OCI-LY7 (cell line): Measurements from ENCODE around the gene MEGF8. TPM values are rescaled to one million over a fixed set of nuclear protein-coding genes. Genes with fewer than 3 reads are reported as not detected.

Source experiments
- BruUV-seq: library from RNA; stranded (reverse); fragments of 400-500 nt; replicated peaks from 2 replicates; lab custom pipeline; 2021; lab: Mats Ljungman, UMichigan
- CTCF ChIA-PET: fragments of 300-600 bp; sonication (Branson Sonifier 250); formaldehyde crosslinking; loops from one replicate; lab custom pipeline; 2022; ENCODE audit warnings: antibody characterized with exemption; ENCODE audit not compliant: unreplicated experiment; lab: Charles Lee
- POLR2A ChIA-PET: fragments of 300-600 bp; sonication (Branson Sonifier 250); formaldehyde crosslinking; loops from one replicate; lab custom pipeline; 2022; ENCODE audit warnings: antibody characterized with exemption; lab: Charles Lee
- DNase-seq: peaks from one replicate; pipeline ENCODE4 v3.0.0-alpha.2; 2015; ENCODE audit warnings: low spot score
- H2AFZ ChIP-seq: fragments of 200-600 bp; sonication (generic), shearing (Covaris generic); 2 replicates; pipeline ENCODE4 v1.6.1; 2014; ENCODE audit warnings: mild to moderate bottlenecking, antibody characterized with exemption, low read length, moderate library complexity
- H3K27ac ChIP-seq: fragments of 200-600 bp; sonication (generic); 2 replicates; pipeline ENCODE4 v1.5.1; 2014; ENCODE audit warnings: mixed run types, low read depth, mild to moderate bottlenecking, moderate library complexity, low read length, inconsistent platforms; ENCODE audit not compliant: poor library complexity, severe bottlenecking
- H3K36me3 ChIP-seq: fragments of 200-600 bp; sonication (generic); 2 replicates; pipeline ENCODE4 v1.6.1; 2014; ENCODE audit warnings: mild to moderate bottlenecking, antibody characterized with exemption, low read length, moderate library complexity, mixed read lengths; ENCODE audit not compliant: insufficient read depth
- H3K4me1 ChIP-seq: fragments of 200-600 bp; sonication (generic); 2 replicates; pipeline ENCODE4 v1.5.1; 2014; ENCODE audit warnings: mild to moderate bottlenecking, low read length; ENCODE audit not compliant: insufficient read depth, poor library complexity, severe bottlenecking
- H3K4me2 ChIP-seq: fragments of 200-600 bp; sonication (generic); 2 replicates; pipeline ENCODE4 v1.6.1; 2014; ENCODE audit warnings: mild to moderate bottlenecking, low read length
- H3K4me3 ChIP-seq: fragments of 200-600 bp; sonication (generic); 2 replicates; pipeline ENCODE4 v1.5.1; 2014; ENCODE audit warnings: mild to moderate bottlenecking, low read depth, low read length; ENCODE audit not compliant: poor library complexity, severe bottlenecking
- H3K79me2 ChIP-seq: fragments of 200-600 bp; sonication (generic); 2 replicates; pipeline ENCODE4 v1.6.1; 2016; ENCODE audit warnings: low read depth, mild to moderate bottlenecking, low read length, moderate library complexity, mixed read lengths; ENCODE audit not compliant: insufficient read depth
- H3K9me2 ChIP-seq: fragments of 200-600 bp; sonication (generic); 2 replicates; pipeline ENCODE4 v1.6.1; 2016; ENCODE audit warnings: mild to moderate bottlenecking, low read length, mixed read lengths; ENCODE audit not compliant: insufficient read depth
- H3K9me3 ChIP-seq: fragments of 200-600 bp; sonication (generic); 2 replicates; pipeline ENCODE4 v1.6.1; 2014; ENCODE audit warnings: mild to moderate bottlenecking, mixed run types, low read length, mixed read lengths
- H4K20me1 ChIP-seq: fragments of 200-600 bp; sonication (generic); 2 replicates; pipeline ENCODE4 v1.6.1; 2014; ENCODE audit warnings: mild to moderate bottlenecking, antibody characterized with exemption, low read length, moderate library complexity, mixed read lengths; ENCODE audit not compliant: insufficient read depth
- CTCF ChIP-seq: fragments of 200-600 bp; sonication (generic); conservative IDR thresholded peaks from 2 replicates; pipeline ENCODE4 v1.5.1; 2014; ENCODE audit warnings: mild to moderate bottlenecking, antibody characterized with exemption, low read length, moderate library complexity, mixed read lengths
- EZH2phosphoT487 ChIP-seq: fragments of 200-600 bp; sonication (generic); IDR thresholded peaks from 2 replicates; pipeline ENCODE4 v1.6.1; 2018; ENCODE audit warnings: low read depth, borderline replicate concordance, mild to moderate bottlenecking, mixed run types, antibody characterized with exemption, low read length, moderate library complexity, mixed read lengths
- intact Hi-C: fragments of 100-400 bp; cut with micrococcal nuclease; formaldehyde crosslinking; loops from one replicate; pipeline ENCODE4 v1.10.0; 2022; ENCODE audit not compliant: unreplicated experiment
- total RNA-seq, 2 experiments: library from RNA; depleted of rRNA in 1 of 2; stranded (reverse); fragments of >200 nt in 1 of 2; shearing (Covaris generic) in 1 of 2; gene quantifications; 2 replicates each; pipeline ENCODE4 v1.2.3, GENCODE V29; 2014 to 2022

Gene MEGF8
- total RNA-seq, 2 experiments from 2014 or later, result 10.5 to 14.7 TPM

- no TSS peak for BruUV-seq
- H3K79me2 ChIP-seq, result no peaks in the 10 kb centered on the region
- CTCF ChIA-PET, result no interaction called here
- H3K4me3 ChIP-seq, result no peak overlapping the region
- H3K36me3 ChIP-seq, result no peaks in the 10 kb centered on the region
- no peaks in the 10 kb centered on the region for H3K9me3 ChIP-seq
- H2AFZ ChIP-seq, result no peak overlapping the region
- peaks cover 14% of the 10 kb centered on the region for H3K4me1 ChIP-seq
- H4K20me1 ChIP-seq, result no peaks in the 10 kb centered on the region
- no peak overlapping the region for H3K4me2 ChIP-seq
- TF ChIP-seq EZH2phosphoT487, result no peak
- TF ChIP-seq CTCF, result no peak
- intact Hi-C loops, result no loop called here
- DNase-seq, result no peak
- H3K27ac ChIP-seq, result no peak overlapping the region
- POLR2A ChIA-PET, result no interaction called here
- no peaks in the 10 kb centered on the region for H3K9me2 ChIP-seq
Observed at GRCh38 chr19:42392165-42392564, 66.7 kb downstream of the MEGF8 start.

DNA sequence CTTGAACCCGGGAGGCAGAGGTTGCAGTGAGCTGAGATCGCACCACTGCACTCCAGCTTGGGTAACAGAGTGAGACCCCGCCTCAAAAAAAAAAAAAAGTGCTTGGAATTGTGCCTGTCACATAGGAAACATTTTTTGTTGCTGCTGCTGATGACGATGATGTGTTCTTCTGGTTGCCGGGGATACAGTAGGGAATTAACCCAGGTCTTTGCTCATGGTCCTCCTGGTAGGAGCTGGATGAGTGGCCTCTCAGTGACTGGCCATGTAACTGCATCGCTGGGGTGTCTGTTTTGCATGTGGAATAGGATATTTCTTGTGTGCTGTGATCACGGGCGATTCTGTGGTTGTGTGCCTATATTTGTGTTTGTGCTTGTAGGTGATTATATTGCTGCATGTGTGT, 69.3 kb downstream of the MEGF8 start:
- intact Hi-C loops, result no loop called here
- Histone ChIP-seq H3K27ac (no peak overlapping the region), H3K79me2 (no peaks in the 10 kb centered on the region), H3K36me3 (no peaks in the 10 kb centered on the region), H3K9me3 (no peaks in the 10 kb centered on the region), H3K9me2 (no peaks in the 10 kb centered on the region), H4K20me1 (no peaks in the 10 kb centered on the region), H2AFZ (no peak overlapping the region), H3K4me1 (peaks cover 15% of the 10 kb centered on the region), H3K4me2 (no peak overlapping the region), H3K4me3 (no peak overlapping the region)
- ChIA-PET POLR2A (no interaction called here), CTCF (no interaction called here)
- no peak for DNase-seq
- TF ChIP-seq EZH2phosphoT487, result no peak
- no peak for TF ChIP-seq CTCF
- no TSS peak for BruUV-seq

DNA sequence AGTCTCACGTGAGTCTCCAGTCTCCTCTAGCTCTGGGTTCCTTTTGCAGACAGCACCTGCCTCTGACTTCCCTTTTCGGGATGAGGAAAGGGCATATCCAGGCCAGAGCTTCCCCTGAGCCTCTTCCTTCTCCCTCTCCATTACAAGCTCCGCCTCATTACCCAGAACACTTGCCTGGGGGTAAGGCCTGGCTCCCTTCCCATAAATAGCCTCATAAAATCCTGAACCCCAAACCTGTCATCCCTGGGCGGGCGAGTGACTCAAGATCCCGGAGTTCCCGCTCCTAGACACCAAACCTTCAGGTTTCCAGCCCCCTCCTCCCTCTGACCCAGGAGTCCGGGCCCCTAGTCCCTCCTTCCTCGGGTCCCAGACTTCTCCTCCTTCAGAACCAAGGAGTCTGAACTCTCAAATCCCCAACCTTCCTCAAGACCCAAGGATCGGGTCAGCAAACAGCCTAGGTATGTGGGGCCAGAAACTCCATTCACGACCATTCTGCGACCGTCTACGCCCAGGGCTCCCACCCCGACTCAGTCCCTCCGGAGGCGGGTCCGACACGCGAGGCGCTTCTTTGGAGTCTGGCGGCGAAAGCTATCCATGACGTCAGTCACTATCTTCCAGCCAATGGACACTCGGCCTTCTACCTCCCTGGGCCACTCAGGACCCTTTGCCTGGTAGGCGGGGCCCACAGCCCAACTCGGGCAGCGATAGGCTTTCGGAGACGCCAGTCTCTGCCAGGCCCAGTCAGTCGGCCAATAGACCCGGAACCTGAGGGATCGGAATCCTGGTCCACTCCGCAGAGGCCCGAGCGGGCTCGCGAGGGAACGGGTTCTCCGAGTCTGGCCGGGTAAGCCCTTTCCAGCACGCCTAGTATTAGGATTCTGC, 71.2 kb downstream of the MEGF8 start:
- H3K4me3 ChIP-seq, result peak overlapping the region; percentile 75
- H2AFZ ChIP-seq, result peak overlapping the region; percentile 80
- H3K4me1 ChIP-seq, result peaks cover 15% of the 10 kb centered on the region
- no peaks in the 10 kb centered on the region for H3K36me3 ChIP-seq
- no peaks in the 10 kb centered on the region for H3K9me3 ChIP-seq
- H4K20me1 ChIP-seq, result no peaks in the 10 kb centered on the region
- DNase-seq, result peak; percentile 98
- no peaks in the 10 kb centered on the region for H3K9me2 ChIP-seq
- ChIA-PET CTCF (no interaction called here), POLR2A (interaction anchor here (0.5 to 1.6 kb wide), 3 partner anchors 10 to 837 kb away, joined by 3 to 5 read pairs (median 3); no protein-coding TSS in a partner anchor)
- no peaks in the 10 kb centered on the region for H3K79me2 ChIP-seq
- H3K4me2 ChIP-seq, result peak overlapping the region; percentile 99
- peak overlapping the region; percentile 3 for H3K27ac ChIP-seq
- TF ChIP-seq CTCF, result no peak
- no peak for TF ChIP-seq EZH2phosphoT487
- intact Hi-C loops, result no loop called here
- no TSS peak for BruUV-seq
